Fibroblast of mammary gland (primary cell): ENCODE results near the gene SGMS2.

Source experiments
- DNase-seq: peaks from one replicate; pipeline ENCODE4 v3.0.0-alpha.2; 2010; ENCODE audit warnings: low read depth
- H3K4me3 ChIP-seq: 2 replicates; pipeline ENCODE4 v1.5.1; 2011; ENCODE audit warnings: low read depth, mild to moderate bottlenecking, low read length, moderate library complexity; ENCODE audit not compliant: control insufficient read depth
- CTCF ChIP-seq: conservative IDR thresholded peaks from 2 replicates; pipeline ENCODE4 v1.5.1; 2011; ENCODE audit warnings: low read depth, low read length, inconsistent platforms; ENCODE audit not compliant: control insufficient read depth, insufficient read depth

The SGMS2 gene

GRCh38 chr4:107824350-107825071 lies at the start of gene SGMS2:
SGMS2 (plus strand) TSS chr4:107824932; CDS start chr4:107895554, 70,622 bp downstream.
- TF ChIP-seq CTCF: no peak
- peak; percentile 88 for DNase-seq
- H3K4me3 ChIP-seq: peak within 1 kb of the TSS; percentile 96

GRCh38 chr4:107777890-107778289 lies 46.8 kb upstream of the SGMS2 start:
- no peak for TF ChIP-seq CTCF
- no peak overlapping the region for H3K4me3 ChIP-seq
- DNase-seq: no peak

DNA sequence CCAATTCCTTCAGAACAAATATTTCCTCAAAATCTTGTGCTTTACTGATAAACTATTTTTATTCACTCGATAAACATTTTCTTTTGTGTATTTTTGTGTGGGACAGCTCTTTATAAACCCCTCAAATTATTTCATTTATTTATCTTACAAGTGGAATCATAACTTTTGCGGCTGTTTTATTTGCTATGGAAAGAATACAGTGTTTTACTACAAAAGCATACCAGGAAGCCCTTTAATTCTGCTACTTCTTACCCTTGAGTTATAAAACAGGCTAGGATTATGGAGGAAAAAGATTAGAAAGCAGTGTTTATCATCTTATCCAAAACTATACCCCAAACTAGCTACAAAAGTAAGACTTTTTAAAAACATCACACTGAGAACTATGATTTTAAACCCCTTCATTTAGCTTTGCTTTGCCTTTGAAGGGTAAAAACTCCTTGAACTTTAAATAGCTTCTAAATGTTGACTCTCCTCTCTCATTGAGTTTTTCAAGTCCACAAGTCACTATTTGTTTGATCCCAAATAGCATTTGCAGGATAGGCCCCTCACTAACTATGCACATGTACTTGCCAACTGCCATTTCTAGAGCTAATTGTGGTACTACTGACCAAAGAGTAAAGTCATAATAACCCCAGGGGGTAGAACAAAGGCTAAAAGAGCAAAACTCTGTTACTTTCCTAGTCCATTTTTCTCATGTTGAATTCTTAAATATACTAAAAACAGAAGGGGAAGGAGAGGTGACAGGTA lies 45.8 kb upstream of the SGMS2 start:
- DNase-seq: no peak
- H3K4me3 ChIP-seq: no peak overlapping the region
- no peak for TF ChIP-seq CTCF

- TF ChIP-seq CTCF: no peak
- DNase-seq: peak; percentile 40
- no peak overlapping the region for H3K4me3 ChIP-seq
Measured at GRCh38 chr4:107780665-107781064, 44.1 kb upstream of the SGMS2 start.

DNA sequence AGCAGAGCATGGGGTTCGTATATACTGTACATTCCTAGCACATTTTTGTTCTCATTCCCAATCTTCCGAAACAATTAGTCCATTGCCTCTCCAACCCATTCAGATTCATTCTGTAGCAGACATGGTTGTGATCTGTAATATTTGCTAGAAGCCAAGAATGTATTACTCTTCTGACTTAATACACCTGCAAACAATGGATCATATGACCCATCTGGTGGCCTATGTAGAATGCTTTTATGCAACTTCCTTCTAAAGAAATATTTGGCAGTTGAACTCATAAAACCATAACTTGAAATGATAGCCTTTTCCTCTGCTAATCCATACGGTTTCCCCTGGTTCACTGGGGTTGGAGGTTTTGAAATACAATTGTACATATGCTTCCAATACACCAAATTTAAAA lies 32.8 kb upstream of the SGMS2 start:
- no peak for TF ChIP-seq CTCF
- DNase-seq: no peak
- H3K4me3 ChIP-seq: no peak overlapping the region

DNA sequence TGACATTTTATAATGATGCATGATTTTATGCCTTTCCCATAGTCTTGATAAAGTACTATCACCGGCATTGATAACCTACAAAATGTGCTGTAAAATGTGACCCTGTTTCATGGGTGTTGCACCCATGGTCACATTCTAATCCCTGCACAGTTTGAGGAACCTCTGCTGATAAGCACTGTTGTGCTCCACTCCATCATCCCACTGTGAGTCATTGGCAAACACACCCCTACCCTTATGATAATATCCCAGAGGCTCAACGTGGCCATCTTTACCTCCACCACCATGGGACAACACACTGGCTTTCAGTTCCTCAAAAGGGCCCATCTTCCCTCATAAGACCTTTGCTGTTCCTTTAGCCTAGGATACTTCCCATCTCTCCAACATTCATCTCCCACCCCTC lies 32.0 kb upstream of the SGMS2 start:
- TF ChIP-seq CTCF: no peak
- DNase-seq: no peak
- no peak overlapping the region for H3K4me3 ChIP-seq

- TF ChIP-seq CTCF: no peak
- DNase-seq: no peak
- H3K4me3 ChIP-seq: no peak overlapping the region
Measured at GRCh38 chr4:107793996-107794395, 30.7 kb upstream of the SGMS2 start.
